Activated T-cell treated with anti-CD3 and anti-CD28 coated beads, Interleukin-2, amount 50 U/mL, for 1 hour (primary cell): Measurements from ENCODE around the gene CDH4.

Source experiments
- DNase-seq: peaks from one replicate; pipeline ENCODE4 v3.0.0-alpha.2; 2020

Gene CDH4

DNA sequence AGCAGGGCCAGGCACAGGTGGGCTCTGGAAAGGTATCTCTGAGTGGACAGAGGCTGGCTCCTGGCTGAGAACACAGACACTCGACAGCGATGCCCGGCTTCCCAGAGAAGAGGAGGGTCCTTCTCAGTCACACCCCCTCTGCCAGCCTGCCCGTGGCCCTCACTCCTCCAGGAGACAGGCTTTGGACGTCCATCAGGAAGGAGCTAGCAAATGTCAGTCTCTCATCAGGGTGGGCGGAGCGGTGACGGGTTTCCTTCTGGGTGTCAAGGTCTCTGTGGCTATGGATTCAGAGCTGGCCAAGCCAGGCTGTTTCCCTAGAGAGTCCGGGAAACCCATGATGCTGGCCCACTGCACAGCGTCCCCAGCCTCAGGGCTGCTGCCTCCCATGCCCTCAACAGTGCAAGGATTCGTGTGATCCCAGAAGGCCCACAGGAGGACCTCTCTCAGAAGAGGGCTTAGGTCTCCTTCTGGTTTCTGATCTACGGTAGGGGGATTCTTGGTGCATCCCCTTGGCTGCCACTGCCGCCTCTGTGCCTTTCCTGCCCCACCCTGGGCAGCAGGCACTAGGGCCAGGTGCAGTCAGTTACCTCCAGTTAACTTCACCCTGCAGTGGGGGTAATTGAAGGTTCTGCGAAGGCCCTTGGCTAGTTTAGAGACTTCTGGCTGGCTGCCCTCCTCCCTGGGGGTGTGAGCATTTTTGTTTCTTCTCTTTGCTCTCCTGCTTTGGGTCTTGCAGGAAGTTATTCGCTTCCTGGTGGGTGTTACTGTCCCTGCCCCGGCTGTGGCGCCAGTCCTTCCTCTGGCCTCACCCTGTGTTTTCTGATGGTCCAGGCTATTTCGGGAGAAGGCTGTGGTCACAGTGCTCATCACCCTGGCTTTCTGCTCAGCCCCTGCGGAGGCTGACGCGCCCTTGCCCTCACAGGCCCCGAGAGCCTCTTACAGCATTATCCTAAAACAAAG lies 80.2 kb downstream of the CDH4 start:
- DNase-seq, result no peak

DNA sequence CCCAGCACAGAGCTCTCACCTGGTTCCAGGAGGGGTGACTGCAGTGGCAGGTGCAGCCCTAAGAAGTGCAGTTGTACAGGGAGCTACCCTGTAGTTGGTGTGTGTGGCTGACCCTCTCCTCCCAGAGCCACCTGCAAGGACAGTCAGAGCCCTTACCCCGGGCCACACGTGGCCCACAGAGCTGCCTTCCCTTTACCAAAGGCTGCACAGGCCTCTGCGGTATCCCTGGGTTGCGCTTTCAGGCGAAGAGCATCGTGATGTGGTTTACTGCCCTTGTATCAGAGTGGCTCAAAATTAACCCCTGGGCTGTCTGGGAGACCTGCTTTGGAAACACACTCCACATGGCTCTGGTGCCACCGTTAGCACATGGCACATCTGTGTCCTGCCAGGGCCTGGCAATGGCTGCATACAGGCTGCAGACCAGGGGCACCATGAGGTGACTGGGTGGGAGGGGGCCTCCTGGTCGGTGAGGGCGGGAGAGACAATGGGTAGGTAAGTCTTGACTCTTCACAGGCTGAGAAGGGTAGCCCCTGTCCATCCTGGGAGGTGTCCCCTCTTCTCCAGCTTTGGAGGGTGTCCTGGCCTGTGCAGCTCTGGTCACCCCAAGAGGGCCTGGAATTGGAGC lies 81.5 kb downstream of the CDH4 start:
- no peak for DNase-seq

DNA sequence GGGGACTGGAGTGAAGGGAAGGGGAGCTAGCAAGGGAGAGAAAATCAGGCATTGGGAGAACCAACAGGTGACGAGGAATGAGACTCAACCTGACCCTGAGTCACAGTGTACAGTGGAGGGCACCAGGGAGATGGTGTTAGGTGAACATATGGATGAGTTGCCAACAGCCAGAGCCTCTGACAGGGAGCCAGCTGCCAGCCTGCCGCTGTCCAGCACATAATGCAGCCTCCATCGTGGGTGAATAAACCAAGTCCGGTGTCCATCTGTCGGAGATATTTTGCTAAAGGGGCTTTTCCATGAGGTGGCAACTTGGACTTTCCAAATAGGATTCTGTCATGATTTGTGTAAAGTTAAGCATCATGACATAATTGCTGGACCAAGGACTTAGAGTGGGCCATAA lies 88.1 kb downstream of the CDH4 start:
- DNase-seq, result no peak

DNA sequence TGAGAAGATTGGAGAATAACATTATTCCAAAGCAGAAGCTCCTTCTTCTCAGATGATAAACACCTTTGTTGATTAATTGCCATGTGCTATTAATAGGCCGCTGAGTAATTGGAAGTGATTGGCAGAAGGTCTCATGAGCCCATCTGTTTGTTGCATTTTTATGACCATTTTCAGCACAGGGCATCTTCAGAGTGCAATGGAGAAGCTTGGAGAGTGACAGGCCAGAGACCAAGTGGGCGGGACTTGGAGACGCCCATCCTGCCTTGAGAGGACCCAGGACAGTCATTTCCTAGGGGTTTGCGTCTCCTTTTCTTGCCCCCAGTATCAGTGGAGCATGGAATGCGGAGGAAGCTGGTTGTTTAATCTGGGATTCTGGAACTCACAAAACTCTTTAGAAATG lies 89.5 kb downstream of the CDH4 start:
- DNase-seq, result no peak

DNA sequence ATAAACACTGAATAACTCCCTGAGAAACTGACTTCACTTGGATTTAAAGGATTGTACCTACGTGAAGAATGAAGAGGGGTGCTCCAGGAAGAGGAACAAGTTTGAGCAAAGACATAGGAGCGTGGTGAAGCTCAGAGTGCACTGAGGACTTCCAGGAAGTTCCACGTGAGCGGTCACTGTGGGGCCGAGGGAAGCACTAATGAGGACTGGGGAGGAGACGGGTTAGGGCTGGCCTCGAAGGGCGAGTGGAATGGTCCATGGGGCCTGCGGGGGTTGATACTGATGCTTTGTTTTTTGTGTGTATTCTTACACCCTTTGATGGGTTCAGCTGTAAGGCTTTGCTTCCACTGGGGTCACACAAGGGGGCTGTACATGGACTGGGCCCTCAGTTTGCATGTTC lies 91.9 kb downstream of the CDH4 start:
- no peak for DNase-seq

DNA sequence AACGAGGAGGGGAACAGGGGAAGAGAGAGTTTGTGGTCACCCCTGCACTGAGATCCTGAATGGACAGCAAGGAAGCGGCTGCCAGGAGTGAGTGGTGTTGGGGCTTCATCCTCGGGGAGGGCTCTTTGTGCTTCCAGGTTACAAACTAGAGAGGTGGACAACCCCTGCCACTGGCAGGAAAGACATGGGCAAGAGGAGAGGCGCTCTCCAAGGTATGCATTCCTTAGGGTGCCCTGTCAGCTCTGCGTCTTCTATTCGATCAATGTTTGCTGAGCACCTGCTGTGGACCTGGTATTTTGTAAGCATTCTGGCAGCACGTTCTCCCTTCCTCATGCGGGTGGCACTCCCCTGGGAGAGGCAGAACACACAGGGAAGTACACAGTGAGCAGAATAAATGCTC lies 93.6 kb downstream of the CDH4 start:
- no peak for DNase-seq

DNA sequence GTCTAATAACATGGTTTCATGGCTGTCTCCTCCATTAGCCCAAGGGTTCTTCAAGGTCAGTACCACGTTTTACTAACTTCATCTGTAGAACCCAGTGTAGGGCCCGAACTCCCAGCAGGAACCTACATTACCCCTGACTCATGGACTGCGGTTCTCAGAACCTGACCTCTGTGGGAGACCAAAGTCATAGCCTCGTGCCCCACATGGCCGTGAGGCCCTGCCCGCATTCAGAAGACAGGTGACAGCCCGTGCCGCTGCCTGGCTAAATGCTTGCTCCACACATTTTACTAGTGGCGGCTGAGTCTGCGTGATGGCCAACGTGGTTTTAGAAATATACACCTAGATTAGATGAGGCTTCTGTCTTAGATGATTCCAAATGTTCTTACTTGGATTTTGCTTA lies 94.9 kb downstream of the CDH4 start:
- no peak for DNase-seq

DNA sequence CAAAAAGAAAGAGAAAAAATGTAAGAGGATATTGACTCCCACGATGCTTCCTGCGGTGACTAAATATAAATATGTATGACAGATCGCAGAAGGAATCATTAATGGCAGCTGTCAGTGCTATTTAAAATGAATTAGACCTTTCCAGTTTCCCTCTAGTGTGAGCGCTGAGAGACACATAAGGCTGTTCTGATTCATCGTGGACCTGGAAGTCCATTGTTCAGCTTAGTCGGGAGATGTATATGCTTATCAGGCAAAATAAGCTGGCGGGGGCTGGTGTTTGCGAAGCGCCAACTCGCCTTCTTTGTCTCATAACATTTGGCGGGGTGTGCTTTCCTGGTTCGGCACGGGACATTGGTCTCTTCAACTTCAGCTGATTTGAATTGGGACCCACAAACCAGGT lies 95.4 kb downstream of the CDH4 start:
- no peak for DNase-seq

DNA sequence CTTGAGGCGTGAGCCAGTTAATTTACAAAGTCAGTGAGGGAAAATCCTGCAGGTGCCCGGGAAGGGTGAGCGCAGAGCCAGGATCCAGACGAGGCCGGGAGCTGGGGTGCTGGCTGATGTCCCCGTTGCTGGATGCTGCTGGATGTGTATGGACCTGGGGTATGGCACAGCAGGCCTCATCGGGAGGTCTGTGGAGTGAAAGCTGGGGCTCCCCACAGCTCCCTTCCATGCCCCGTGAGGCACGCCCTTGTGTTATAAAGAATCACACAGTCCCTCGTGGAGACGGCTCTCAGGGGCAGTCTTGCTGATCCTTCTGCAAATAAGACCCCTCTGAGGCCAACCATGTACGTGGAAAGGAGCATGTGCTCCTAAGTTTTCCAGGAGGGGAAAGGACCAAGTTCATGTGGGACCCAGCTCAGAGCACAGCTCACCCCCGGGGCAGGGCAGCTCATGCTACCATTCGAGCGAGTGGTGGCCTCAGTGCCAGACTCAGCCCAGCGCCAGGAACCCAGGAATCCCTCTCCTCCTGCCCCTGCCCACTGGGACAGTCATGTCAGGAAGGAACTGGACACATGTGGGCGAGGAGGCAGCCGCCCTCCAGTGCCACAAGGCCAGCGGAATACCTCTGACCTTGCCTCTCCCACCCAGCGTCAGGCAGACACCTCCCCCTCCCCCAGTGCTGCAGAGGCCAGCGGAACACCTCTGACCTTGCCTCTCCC lies 97.5 kb downstream of the CDH4 start:
- no peak for DNase-seq

DNA sequence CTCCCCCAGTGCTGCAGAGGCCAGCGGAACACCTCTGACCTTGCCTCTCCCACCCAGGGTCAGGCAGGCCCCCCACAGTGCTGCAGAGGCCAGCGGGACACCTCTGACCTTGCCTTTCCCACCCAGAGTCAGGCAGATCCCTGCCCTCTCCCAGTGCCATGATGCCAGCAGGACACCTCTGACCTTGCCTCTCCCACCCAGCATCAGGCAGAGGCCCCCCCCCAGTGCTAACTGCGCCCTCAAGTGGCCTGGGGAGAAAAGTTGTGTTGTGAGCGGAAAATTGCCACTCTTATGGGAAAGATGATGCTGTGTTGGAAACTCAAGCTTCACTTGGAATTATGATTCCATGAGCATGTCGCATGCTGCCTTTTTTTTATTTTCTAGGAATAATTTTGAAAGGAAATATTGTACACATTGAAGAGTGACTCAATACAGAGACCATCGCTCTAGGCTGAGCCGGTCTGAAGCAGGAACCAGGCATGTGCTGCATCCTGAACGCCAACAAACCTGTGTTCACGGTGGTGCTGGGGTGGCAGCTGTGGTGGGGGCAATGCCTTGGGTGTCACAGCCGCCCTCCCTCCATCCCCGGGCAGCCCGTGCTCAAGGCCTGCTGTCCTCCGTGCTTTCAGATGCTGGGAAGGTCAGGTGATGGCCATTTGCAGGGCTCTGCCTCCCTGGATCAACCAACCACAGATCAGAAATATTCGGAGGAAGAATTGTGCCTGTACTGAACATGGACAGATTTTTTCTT lies 98.6 kb downstream of the CDH4 start:
- DNase-seq, result no peak

DNA sequence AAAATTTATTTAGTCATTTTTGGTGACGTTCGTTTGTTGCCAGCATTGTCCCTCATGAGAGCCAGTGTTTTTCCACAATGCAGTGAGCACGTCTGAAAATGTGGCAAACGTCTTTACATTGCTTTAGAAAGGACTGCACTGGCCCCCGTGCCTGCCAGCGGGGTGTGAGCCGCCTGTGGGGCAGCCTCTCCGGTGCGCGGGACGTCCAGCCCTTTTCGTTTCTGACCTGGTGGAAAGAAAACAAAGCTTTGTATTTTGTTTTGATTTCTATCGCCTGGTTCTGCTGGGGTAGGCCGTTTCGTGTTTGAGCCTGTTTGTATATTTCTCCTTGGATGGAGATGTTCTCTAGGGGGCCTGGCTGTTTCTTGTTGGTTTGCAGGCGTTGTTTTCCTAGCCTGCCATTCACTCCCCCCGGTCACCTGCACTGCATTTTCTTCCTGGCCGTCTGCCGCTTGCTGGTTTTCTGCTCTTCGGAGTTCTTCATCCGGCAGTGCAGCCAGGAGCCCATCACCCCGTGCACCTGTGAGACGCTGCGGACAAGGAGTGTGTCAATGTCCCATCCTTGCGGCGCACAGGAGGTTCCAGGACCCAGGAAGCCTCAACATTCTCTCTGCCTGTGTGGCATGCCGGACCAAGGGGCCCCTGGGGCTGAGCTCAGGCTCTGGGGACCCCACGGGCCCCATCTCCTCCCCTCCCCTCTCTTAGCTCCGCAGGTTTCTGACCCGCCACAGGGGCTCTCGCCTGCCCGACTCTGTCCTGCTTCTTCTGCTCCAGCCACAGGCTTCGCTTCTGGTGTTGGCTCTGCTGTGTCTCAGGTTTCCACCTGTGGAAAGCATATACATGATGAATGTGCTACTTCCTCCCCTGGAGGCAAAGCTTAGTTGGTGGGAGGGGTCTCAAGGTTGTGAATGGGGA lies 100.5 kb downstream of the CDH4 start:
- DNase-seq, result no peak

DNA sequence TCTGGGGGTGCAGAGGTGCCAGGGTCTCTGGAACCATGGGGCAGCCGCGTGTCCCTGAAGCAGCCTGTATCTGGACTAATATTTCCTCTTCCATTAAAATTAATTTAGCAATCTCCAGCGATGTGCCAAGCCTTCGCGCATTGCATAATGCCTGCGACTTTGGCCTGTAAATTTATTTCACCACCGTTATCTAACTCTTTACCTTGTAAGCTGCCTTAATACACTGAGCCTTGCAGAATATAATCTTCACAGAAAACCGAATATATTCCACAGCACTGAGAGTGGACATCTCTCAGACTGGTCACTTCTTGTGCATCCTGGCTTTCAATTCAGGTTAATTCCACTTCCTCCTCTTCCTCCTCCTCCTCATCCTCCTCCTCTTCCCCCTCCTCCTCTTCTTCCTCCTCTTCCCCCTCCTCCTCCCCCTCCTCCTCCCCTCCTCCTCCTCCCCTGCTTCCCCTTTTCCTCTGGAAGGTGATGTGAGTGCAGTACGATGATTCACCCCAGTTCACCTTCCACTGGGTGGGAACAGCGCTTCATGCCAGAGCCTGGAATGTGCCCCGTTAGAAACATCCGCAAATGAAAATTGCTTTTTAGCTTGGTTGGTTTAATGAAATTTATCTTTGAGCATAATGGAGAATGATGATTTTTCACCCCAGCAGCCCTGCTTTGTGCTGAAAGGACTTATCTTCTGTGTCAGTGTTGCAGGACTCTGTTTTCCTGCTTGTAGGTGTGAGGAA lies 101.4 kb downstream of the CDH4 start:
- no peak for DNase-seq

DNA sequence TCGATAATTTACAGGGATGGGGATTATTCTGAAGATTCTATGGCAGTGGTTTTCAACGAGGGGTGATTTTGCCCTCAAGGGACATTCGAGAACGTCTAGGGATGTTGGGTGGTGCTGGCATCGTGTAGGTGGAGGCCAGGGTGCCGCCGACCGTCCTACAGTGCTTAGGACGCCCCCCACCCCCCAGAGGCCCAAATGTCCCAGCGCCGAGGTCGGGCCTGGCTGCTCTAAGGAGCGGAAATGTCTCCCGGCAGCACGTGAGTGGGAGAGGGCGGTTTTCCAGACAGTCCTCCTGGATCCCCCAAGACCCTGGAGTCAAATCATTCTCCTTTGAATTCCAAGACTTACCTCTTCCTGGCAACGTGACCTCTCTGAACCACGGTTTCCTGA lies 101.9 kb downstream of the CDH4 start:
- no peak for DNase-seq

DNA sequence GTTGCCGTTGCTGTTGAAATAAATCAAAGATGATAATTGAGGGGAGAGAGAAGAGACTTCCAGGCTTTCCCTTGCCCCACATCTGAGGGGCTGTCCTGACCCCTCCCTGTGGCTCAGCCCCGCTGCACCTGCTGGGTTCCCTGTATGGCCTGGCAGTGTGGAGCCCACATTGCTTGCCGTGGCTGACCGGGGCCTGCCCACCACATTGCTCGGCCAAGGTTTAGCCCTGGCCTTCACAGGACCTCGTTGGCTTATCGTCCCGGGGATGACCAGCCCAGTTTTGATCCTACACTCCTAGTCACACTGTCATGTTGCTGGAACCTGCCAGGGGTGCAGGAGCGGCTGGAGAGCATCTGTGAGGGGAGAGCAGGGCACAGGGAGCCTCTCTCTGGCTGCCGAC lies 102.4 kb downstream of the CDH4 start:
- no peak for DNase-seq

DNA sequence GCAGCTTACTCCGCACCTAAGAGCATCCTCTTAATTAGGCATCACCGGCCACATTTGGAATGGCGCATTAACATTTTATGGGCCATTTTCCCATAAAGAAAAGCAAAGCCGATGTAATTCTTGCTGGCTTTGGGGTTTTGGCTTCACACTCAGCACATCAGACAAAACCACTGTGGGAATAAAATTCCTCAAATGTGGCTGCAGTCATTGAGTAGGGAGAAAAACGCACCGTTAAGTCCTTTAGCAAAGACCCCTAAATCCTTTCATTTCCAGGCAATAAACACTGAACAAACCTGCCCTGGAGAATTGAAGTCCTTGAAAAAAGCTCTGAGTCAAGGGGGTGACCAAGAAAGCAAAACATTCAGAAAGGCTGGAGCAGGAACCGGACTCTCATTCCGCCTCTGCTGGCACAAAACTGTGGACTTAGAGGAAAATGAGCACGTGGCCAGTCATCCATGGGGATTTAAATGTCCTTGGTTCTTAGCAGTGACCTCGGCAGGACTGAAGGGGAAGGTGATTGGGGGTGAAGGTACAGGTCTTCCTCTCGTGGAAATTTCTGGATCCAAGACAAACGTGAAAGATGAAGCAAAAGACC lies 102.9 kb downstream of the CDH4 start:
- no peak for DNase-seq

DNA sequence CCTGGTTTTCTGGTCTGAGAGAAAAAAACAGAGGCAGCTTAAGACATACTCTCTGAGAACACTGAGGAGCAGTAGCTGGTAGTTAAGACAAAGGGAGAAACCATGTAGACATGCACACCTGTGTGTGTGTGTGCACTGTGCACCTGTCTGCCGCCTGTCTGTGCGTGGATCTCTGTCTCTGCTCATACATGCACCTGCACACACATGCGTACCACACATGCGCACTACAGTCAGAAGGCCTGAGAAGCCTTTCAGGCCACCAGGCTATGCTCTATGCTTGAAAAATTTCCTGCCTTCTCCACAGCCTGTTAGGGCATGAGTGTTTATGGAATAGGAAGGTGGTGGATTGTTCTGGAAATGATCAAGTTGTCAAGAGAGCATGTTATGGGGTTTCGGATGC lies 103.5 kb downstream of the CDH4 start:
- no peak for DNase-seq

DNA sequence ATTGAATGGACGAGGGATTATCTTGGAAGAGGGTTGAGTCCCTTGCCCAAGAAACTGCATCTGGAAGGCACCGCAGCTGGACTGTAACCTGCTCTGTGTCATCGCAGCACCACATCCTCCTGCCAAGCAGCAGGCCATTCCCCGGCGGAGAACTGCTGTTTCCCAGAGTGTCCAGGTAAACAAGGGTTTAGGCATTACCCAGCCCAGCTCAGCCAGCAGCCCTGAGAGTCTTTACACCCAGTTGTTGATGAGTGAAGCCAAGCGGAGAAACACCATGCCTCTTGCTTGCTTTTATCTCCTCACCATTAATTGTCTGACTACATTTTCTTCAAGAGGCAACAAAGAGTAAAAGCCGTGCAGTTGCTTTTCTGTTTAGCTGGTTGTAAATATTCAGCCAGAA lies 104.1 kb downstream of the CDH4 start:
- DNase-seq, result no peak

DNA sequence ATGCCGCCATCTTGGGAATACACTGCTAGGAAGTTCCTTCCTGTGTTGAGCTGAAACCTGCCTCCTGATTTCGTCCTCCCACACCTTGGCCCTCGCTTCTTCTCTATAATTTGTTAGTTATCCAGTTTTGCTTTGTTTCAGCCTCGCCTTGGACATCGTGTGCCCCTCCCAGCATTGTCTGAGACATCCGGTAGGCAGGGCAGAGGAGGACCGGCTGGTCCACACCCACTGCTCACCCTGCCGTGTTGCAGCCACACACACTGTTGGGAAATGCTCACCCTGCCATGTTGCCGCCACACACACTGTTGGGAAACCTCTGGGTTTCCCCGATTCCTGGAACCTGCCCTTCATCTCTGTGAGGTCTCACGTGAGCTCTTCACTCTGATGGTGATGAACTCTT lies 105.1 kb downstream of the CDH4 start:
- no peak for DNase-seq

DNA sequence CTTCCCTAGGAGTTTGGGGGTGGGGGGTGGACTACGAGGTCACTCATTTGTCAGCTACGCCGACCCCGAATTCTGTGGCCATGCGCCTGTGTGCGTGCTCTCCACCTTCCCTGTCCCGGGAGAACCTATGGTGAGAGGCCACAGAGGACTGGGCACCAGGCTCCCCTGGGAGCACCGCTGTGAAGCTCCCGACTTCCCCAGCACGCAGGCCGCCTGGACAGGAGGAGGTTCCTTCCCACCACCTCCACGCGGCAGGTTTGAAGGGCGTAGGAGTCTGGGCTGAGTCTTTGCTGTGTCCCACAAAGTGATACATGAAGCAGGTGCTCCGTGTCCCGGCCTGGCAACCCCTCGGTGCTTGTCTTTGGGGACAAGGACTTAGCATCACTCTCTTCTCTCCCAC lies 107.2 kb downstream of the CDH4 start:
- DNase-seq, result no peak

DNA sequence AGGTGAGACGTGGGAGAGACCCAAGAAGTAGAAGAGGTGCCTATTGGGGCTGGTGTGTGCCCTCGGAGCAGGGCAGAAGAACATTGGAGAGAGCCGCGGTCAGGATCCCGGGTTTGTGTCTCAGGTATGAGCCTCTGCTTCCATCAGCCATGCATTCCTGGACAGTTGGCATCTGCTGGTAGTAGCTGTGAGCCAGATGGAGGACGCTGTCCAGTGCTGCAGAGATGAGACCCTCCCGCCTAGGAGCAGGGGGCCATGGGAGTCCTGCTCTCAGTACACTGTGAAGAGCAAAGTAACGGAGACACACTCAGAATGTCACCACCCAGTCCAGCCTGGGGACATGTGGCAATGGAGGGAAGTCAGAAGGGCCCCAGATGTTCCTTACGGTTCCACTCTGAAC lies 108.2 kb downstream of the CDH4 start:
- DNase-seq, result no peak

DNA sequence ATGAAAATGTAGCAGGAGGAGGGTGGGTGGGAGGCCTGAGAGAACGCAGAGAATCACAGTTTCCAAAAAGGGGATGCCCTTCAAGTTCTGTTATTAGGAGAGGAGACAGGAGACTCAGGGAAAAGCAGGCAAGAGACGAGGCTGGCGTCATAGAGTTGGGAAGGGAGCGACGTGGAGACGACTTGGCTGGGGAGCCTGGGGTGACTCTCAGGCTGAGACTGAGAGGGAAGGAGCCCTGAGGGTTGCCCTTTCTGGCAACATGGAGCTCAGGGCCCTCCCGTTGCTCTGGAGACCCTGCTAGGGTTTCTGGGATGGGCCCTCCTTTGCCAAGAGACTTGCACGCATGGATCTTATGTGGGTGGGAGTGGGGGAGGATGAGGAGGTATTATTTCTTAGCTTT lies 108.9 kb downstream of the CDH4 start:
- DNase-seq, result no peak
